ENCODE results near the gene ZNF662. TPM values are rescaled to one million over a fixed set of nuclear protein-coding genes. Genes with fewer than 3 reads are reported as not detected.

The ZNF662 gene
- total RNA-seq, 1 donor from 2014 or later: 8.6 TPM

GRCh38 chr3:42887084-42887483 is 18.9 kb upstream of the ZNF662 start:
- DNase-seq (ENCODE audit: low spot score): no peak

DNA sequence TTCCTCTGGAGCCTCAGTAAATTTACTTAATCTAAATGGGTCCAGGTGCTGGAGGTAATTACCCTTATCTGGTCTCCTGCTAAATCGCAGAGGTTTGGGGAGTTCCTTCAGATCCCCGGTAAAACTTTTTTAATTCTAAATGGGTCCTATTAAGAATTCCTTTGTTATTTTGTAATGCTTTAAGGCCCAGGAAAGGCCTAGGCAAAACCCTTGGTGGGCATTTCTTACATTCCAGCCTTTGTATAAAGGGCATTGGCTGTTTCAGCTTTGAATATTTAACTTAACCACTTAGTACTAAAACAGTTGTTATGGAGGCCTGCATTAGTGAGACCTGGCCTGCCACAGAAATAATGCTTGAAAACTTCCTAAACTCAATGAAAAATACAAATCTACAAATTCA is 14.9 kb upstream of the ZNF662 start:
- DNase-seq (ENCODE audit: low spot score): no peak

- DNase-seq (ENCODE audit: low spot score): no peak
These were observed 13.8 kb upstream of the ZNF662 start for GRCh38 chr3:42892169-42892568.

- DNase-seq (ENCODE audit: low spot score): no peak
These were observed 13.1 kb upstream of the ZNF662 start for GRCh38 chr3:42892807-42893206.

DNA sequence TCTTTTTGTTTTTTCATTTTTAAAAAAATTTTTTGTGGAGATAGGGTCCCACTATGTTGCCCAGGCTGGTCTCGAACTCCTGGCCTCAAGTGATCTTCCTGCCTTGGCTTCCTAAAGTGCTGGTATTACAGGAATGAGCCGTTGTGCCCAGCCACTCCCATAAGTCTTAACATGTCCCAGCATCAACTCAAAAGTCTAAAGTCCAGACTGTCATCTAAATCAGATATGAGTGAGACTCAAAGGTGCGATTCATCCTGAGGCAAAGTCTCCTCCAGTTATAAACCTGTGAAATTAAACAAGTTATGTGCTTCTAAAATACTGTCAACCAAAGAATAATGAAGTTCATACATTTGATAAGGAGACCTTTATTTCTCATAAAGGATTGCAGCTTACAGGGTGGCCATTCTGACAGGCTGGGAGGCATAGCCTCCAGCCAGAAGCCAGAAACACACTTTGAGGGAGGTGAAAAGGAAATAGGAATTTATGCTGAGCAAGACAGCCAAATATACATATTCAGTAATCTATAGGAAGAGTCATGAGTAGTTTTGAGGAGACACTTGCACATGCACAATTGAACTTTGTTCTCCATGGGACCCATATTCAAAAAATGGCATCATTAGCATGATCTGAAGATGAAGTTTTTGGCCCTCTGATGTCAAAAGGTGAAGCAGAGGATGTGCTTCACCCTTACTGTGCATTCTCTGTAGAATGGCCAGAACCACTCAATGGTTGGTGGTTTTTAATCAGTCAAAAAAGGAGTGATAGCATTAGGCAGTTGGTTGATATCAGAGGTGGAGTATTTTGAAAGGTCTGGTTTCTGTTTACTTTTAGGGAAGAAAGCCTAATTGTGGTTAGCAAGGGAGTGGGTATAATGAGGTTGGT is 11.0 kb upstream of the ZNF662 start:
- DNase-seq (ENCODE audit: low spot score): no peak

DNA sequence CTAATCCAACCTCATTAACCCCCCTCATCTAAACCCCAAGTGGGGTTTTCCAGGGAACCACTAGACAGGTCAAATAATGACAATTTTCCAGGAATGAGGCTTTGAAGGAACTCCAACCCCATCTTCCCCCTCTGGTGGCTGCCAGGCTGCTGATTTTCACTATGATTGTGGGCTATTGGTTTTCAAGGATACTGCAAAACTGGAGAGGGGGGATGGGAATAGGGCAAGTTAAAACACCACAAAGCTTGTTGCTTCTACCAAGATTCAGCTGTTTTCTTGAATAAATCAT is 10.4 kb upstream of the ZNF662 start:
- no peak for DNase-seq (ENCODE audit: low spot score)

- DNase-seq (ENCODE audit: low spot score): no peak
These were observed 6.9 kb upstream of the ZNF662 start for GRCh38 chr3:42898896-42899675.

DNA sequence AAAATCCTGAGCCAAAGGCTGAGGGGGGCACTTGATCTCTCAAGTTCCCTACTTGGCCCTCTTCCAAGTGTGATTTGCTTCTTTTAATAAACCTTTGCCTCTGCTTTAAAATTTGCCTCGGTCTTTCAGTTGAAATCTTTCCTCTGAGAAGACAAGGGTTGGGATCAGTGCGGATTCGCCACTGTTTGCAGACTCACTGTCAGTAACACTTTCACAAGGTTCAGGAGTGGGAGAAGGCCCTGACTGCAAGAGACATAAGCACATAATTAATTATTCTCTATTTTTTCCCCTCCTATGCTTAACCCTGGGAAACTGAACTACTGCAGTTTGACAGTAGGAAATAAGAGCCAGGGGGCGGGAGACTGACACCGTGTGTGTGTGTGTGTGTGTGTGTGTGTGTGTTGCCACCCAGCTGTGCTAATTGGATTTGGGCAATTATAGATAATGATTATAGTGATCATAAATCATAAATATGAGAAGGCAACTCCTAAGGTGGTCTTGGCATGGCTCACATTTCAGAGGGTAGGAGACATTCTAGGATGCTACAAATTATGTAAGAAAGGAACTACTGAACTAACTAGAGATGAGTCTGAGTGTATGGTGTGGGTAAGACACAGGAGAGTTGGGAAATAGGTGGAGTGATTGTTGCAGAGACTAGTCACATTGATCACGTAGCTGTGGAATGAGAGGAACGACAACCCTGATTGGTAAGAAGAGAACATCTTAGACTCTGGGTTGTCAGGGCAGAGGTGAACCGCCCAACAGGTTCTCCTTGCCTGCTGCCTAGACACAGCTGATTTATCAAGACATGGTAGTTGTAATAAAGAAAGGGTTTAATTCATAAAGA is 5.5 kb upstream of the ZNF662 start:
- DNase-seq (ENCODE audit: low spot score): no peak

- no peak for DNase-seq (ENCODE audit: low spot score)
These were observed 4.9 kb upstream of the ZNF662 start for GRCh38 chr3:42901073-42901415.

GRCh38 chr3:42902257-42902656 is 3.7 kb upstream of the ZNF662 start:
- DNase-seq (ENCODE audit: low spot score): no peak

GRCh38 chr3:42904076-42904475 is 1.9 kb upstream of the ZNF662 start:
- no peak for DNase-seq (ENCODE audit: low spot score)

DNA sequence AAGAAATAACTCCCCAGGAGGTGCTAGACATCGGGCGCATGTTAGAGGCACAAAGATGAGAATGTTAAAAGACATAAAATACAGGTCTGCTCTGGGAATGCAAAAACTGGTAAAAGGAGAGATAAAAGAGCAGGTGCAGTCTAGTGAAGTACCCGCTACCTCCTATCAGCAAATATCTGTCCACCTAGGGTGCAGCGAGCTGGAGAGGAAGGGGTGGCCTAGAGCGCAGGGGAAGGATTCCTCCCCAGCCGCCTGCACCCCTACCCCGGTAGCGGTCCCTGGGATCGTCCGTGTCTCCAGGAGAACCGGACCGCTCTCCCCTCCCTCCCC is 237 bp upstream of the ZNF662 start:
- DNase-seq (ENCODE audit: low spot score): no peak

- DNase-seq (ENCODE audit: low spot score): no peak
These were observed 874 bp downstream of the ZNF662 start for GRCh38 chr3:42906848-42907183.

DNA sequence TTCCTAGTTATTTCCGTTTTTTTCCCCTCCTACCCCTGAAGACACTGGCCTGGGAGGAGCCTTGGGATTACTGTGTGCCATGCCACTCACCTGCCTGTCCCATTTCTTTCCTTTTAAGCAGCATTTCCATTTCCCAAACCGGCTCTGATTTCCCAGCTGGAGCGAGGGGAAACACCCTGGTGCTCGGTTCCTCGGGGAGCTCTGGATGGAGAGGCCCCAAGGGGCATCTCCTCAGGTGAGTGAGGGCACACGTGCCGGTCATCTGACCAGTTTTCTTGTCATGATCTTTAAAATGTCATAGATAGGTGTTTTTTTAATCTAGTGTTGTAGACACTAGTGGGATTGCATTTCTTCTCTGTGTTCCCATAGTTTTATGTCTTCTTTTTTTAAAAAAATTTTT is 2.7 kb downstream of the ZNF662 start:
- DNase-seq (ENCODE audit: low spot score): no peak

DNA sequence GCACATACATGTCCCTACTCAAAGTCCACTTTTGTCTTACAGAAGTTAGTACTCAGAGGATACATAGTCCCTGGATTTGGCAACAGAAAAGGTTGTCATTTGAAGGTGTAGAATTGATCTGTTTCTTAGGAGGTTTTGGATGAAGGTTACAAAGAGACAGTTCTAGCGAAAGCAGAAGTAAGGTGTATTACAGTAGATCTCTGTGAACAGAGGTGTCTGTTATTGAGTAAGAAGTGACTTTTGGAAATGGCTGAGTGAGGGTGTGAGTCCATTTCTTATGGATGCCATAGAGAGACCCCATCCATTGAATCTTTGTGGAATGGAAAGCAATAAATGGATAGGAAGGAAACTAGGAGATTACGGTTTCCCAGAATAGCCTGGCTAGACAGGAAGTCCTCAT is 5.6 kb downstream of the ZNF662 start:
- no peak for DNase-seq (ENCODE audit: low spot score)

DNA sequence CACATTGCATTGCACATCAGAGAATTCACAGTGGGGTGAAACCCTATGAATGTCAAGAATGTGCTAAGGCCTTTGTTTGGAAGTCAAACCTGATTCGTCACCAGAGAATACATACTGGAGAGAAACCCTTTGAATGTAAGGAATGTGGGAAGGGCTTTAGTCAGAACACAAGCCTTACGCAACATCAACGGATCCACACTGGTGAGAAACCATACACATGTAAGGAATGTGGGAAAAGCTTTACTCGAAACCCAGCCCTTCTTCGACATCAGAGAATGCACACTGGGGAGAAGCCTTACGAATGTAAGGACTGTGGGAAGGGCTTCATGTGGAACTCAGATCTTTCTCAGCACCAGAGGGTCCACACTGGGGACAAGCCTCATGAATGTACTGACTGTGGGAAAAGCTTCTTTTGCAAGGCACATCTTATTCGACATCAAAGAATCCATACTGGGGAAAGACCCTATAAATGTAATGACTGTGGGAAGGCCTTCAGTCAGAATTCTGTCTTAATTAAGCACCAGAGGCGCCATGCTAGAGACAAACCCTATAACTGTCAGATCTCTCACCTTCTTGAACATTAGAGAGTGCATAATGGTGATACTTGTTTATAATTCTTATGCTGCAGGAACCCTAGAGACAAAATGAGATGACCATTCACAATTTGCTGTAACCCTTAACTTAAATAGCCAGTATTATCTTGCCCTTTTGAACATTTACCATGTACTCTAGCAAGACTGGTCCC is 9.0 kb downstream of the ZNF662 start:
- no peak for DNase-seq (ENCODE audit: low spot score)

- no peak for DNase-seq (ENCODE audit: low spot score)
These were observed 17.7 kb downstream of the ZNF662 start for GRCh38 chr3:42923606-42924005.

GRCh38 chr3:42926310-42926709 is 20.4 kb downstream of the ZNF662 start:
- DNase-seq (ENCODE audit: low spot score): no peak

- DNase-seq (ENCODE audit: low spot score): no peak
These were observed 28.2 kb downstream of the ZNF662 start for GRCh38 chr3:42934111-42934510.

DNA sequence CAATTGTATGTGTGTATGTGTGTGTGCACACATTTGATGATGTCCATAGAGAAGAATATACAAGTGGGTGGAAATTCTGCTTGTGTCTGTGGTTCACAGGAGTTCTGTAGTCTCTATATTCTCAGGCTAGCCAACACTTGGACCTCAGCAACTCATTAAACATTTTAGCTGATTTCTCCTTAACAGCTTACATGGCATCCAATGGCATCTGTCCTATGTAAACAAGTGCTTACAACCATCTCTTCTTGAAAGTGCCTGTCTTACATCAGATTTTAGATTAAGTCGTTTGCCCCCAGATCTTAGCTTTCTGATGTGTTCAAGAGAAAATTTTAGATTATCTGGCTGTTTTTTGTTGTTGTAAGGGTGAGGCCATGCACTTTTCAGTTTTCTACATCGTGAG is 29.0 kb downstream of the ZNF662 start:
- no peak for DNase-seq (ENCODE audit: low spot score)

GRCh38 chr3:42935472-42935871 is 29.5 kb downstream of the ZNF662 start:
- DNase-seq (ENCODE audit: low spot score): no peak
